Activated T-helper 1 cell treated with anti-CD3 and anti-CD28 coated beads, Interleukin-12 subunit alpha, Interleukin-12 subunit beta, Interleukin-2, Interleukin-4 antibody, amounts not matched to agents 30 ng/mL and 10 ng/mL and 1 ng/mL, durations not matched to agents 14 hours and 24 hours and 36 hours (primary cell): Measurements from ENCODE around the gene CDC6. TPM values are rescaled to one million over a fixed set of nuclear protein-coding genes. Genes with fewer than 3 reads are reported as not detected.

Experiments used
- DNase-seq: peaks from one replicate; pipeline ENCODE4 v3.0.0; 2021; ENCODE audit warnings: low spot score
- H3K27ac Mint-ChIP-seq: one replicate; pipeline ENCODE4 v1.8.0; 2021; ENCODE audit warnings: mild to moderate bottlenecking, mixed read lengths
- H3K27me3 Mint-ChIP-seq: one replicate; pipeline ENCODE4 v1.8.0; 2022; ENCODE audit warnings: mild to moderate bottlenecking, moderate library complexity, mixed read lengths; ENCODE audit not compliant: insufficient read depth
- H3K36me3 Mint-ChIP-seq: one replicate; pipeline ENCODE4 v1.8.0; 2021; ENCODE audit warnings: low read depth, mixed read lengths
- H3K4me1 Mint-ChIP-seq: one replicate; pipeline ENCODE4 v1.8.0; 2021; ENCODE audit warnings: low read depth, mixed read lengths
- H3K4me3 Mint-ChIP-seq: one replicate; pipeline ENCODE4 v1.8.0; 2021; ENCODE audit warnings: mild to moderate bottlenecking, moderate library complexity, mixed read lengths
- H3K9me3 Mint-ChIP-seq: one replicate; pipeline ENCODE4 v1.8.0; 2021; ENCODE audit warnings: mixed read lengths
- intact Hi-C: fragments of 100-400 bp; cut with micrococcal nuclease; formaldehyde crosslinking; loops from one replicate; pipeline ENCODE4 v1.15.1; 2024
- total RNA-seq: library from RNA; stranded (reverse); gene quantifications from 2 replicates; pipeline ENCODE4 v1.2.3, GENCODE V29; 2022

The CDC6 gene
- total RNA-seq, 1 donor from 2014 or later, result 135 TPM

DNA sequence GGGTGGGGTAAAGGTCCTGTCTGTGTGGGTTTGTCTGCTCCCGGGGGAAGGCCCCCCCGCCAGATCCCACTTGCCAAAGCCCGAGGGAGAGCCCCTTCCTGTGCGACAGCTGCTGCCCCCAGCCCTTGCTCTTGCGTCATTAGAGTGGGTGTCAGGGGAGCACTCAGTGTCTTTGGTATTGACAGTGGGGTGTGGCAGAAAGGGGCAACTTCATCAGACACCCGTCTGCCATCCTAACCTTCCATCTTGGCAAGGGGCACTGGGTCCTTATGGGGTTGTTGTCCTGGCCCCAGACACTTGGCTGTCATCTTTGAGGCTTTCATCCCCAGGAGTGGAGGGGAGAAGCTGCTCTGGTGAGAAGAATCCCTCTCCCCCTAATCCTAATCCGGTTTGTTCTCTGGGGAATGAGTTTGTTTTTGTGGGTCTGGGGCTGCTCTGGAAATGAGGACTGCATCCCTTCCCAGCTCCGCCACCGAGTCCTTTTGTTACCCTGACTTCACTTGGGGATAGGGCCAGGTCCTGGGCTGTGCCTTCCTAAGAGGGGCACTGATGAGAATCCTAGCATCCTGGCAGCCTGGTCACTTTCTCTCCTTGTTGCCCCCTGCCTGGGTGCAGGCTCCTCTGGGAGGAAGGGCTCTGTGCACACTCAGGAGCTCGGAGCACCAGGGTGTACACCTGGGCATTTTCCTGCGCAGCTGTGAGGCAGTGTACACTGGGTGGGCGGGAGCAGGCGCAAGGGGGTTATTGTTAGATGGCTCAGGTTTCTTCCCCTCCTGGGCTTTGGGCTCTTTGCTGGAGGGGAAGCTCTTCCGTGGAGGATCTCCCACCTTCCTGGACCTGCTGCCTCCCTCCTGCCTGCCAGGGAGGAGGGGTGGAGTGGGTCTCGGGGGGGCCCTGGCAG is 55.8 kb downstream of the CDC6 start:
- peaks cover 54% of the 10 kb centered on the region for H3K4me1 Mint-ChIP-seq
- no peak for DNase-seq
- peak overlapping the region; percentile 71 for H3K4me3 Mint-ChIP-seq
- peak overlapping the region; percentile 3 for H3K27ac Mint-ChIP-seq
- intact Hi-C loops, result no loop called here
- no peaks in the 10 kb centered on the region for H3K9me3 Mint-ChIP-seq
- H3K27me3 Mint-ChIP-seq, result no peaks in the 10 kb centered on the region
- peaks cover 18% of the 10 kb centered on the region for H3K36me3 Mint-ChIP-seq

DNA sequence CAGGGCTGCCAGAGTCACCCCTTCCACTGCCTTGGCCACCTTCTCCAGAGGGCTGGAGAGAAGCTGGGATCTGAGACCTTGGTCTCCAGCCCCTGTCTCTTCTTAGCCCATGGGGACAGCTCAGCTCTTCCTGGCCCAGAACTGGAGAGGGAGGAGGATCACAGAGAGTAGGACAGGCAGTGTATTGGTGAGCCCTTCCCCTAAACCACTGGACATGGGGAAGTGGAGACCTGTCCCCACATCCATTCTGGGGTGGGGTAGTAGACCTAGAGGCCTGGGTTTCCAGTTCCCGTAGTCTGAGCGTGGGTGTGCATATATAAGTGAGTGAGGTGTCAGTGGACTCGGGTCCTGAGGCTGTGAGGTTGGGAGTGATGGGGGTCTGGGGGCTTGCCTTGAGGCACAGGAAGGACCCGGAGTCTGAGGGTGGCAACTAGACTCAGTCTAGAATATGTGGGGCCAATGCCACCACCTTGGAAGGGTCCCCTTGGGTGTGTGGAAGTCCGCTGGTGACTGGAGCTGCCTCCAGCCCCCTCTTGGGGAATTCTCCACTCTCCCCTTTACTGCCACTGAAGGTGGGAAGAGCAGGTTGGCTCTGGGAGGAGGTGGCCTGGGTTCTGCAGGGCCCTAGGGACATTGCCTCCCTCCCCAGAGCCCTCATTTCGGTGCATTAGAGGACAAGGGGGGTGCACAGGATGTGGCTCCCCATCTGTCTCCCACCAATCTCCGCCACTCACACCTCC is 56.9 kb downstream of the CDC6 start:
- H3K36me3 Mint-ChIP-seq, result peaks cover 24% of the 10 kb centered on the region
- no peaks in the 10 kb centered on the region for H3K27me3 Mint-ChIP-seq
- peak overlapping the region; percentile 24 for H3K4me3 Mint-ChIP-seq
- intact Hi-C loops, result no loop called here
- no peaks in the 10 kb centered on the region for H3K9me3 Mint-ChIP-seq
- peak overlapping the region; percentile 12 for H3K27ac Mint-ChIP-seq
- peaks cover 46% of the 10 kb centered on the region for H3K4me1 Mint-ChIP-seq
- no peak for DNase-seq

DNA sequence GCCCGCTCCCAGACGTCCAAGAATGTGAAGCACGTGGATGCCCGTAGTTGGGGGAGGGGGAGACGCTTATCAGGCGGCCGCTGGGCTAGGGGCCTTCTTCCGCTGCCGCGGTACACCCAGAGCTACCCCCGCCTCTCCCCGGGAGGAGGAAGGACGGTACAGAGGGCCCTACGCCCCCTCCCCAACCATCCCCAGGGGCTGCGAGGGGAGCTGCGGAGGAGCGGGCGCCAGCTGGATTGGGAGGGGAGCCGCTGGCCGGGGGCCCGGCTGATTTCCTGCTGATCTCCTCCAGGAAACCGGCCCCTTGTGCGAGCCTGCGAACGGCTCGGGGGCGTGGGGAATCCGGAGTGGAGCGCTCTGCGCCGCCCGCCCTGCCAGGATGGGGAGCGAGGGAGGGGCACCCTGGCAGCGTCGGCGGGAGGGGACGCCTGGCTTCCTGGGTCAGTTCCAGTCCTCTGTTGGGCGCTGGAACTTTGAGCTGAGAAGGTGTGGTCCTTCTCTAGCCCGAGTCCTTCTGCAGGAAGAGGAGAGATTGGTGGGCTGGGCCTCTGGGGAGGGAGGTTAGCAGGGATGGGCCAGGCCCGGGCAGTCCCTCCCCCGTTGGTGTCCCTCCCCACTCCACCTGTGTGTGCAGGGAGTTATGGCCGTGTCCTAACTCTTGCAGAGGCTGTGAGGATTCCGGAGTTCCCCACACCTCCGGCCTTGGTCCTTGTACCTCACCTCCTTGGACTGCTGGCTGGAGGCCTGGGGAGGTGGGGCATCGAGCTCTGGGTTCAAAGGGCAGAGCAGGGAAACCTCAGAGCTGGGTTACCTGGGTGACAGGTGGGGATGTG is 57.7 kb downstream of the CDC6 start:
- H3K4me3 Mint-ChIP-seq, result peak overlapping the region; percentile 15
- H3K36me3 Mint-ChIP-seq, result peaks cover 19% of the 10 kb centered on the region
- no peaks in the 10 kb centered on the region for H3K27me3 Mint-ChIP-seq
- H3K27ac Mint-ChIP-seq, result peak overlapping the region; percentile 12
- peaks cover 44% of the 10 kb centered on the region for H3K4me1 Mint-ChIP-seq
- H3K9me3 Mint-ChIP-seq, result no peaks in the 10 kb centered on the region
- intact Hi-C loops, result no loop called here
- DNase-seq, result no peak

GRCh38 chr17:40345994-40346764 is 58.5 kb downstream of the CDC6 start:
- intact Hi-C loops, result no loop called here
- H3K9me3 Mint-ChIP-seq, result no peaks in the 10 kb centered on the region
- no peak overlapping the region for H3K4me3 Mint-ChIP-seq
- no peak overlapping the region for H3K27ac Mint-ChIP-seq
- H3K27me3 Mint-ChIP-seq, result no peaks in the 10 kb centered on the region
- H3K36me3 Mint-ChIP-seq, result peaks cover 14% of the 10 kb centered on the region
- no peak for DNase-seq
- H3K4me1 Mint-ChIP-seq, result peaks cover 36% of the 10 kb centered on the region

DNA sequence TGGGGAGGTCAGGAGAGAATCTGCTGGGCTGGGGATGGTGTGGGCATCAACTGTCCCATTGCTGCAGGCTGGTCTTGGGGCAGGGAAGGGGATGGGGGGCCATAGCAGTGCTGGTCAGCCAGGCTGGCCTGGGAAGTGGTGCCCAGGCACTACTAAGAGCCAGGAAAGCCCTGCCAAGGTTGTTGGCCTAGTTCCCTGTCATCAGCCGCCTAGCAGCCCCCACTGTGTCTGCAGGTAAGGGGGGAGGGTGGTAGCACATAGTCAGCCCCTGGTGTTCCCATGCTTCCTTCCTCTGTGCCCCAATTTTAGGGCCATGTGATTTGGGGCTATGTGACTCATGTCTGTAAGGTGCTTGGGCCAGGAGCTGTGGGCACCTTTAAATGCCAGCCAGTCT is 59.1 kb downstream of the CDC6 start:
- Mint-ChIP-seq H3K27ac (no peak overlapping the region), H3K9me3 (no peaks in the 10 kb centered on the region), H3K4me3 (no peak overlapping the region), H3K4me1 (peaks cover 35% of the 10 kb centered on the region), H3K27me3 (no peaks in the 10 kb centered on the region), H3K36me3 (peaks cover 16% of the 10 kb centered on the region)
- intact Hi-C loops, result no loop called here
- DNase-seq, result no peak

GRCh38 chr17:40347319-40348135 is 59.8 kb downstream of the CDC6 start:
- DNase-seq, result no peak
- no peak overlapping the region for H3K27ac Mint-ChIP-seq
- no peak overlapping the region for H3K4me3 Mint-ChIP-seq
- no peaks in the 10 kb centered on the region for H3K9me3 Mint-ChIP-seq
- peaks cover 38% of the 10 kb centered on the region for H3K4me1 Mint-ChIP-seq
- intact Hi-C loops, result no loop called here
- peaks cover 23% of the 10 kb centered on the region for H3K36me3 Mint-ChIP-seq
- no peaks in the 10 kb centered on the region for H3K27me3 Mint-ChIP-seq

- no peak for DNase-seq
- Mint-ChIP-seq H3K27ac (no peak overlapping the region), H3K27me3 (no peaks in the 10 kb centered on the region), H3K4me3 (no peak overlapping the region), H3K9me3 (no peaks in the 10 kb centered on the region), H3K4me1 (peaks cover 38% of the 10 kb centered on the region), H3K36me3 (peaks cover 20% of the 10 kb centered on the region)
- intact Hi-C loops, result no loop called here
Observed at GRCh38 chr17:40348136-40348504, 60.4 kb downstream of the CDC6 start.

DNA sequence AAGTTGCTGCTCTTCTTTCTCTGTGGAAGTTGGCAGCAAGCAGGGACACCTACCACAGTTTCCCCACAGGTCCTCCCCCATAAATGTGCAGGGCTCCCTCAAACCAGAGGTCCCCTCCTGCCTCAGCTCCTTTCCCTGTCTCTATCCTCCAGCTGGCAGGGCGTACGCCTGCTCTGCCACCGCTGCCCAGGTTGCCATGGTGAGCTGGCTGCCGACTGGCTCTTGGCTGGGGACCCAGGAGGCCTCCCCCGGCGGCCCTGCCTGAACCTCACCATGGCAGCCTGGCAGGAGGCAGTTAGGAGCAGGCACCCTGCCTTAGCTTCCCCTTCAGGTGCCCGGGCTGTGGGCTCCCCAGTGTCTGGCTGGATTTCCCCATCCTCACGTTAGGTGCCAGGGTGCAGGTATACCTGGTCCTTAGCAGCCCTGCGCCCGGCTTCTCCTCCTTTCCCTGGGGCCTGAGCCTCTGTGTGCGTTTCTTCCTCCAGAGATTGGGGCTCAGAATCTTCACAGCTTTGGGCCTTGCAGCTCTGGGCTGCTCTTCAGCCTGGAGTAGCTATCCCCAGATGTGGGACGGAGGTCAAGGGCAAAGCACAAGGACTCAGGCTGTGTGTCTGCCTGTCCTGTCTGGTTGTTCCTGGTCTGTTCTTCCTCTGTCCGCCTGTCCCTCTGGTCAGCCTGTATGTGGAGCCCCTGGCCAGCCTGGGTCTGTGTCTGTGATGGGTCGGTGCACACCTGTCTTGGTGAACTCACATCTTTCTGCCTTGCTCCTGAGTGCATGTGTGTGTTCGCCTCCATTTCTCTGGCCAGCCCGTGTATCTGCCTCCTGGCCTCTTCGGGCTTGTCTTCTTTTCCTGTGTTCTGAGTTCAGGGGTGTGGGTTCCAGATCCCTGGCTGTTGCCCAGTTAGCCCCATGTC is 61.1 kb downstream of the CDC6 start:
- no peak for DNase-seq
- Mint-ChIP-seq H3K27ac (peak overlapping the region; percentile 27), H3K9me3 (no peaks in the 10 kb centered on the region), H3K4me1 (peaks cover 32% of the 10 kb centered on the region), H3K4me3 (no peak overlapping the region), H3K36me3 (peaks cover 19% of the 10 kb centered on the region), H3K27me3 (no peaks in the 10 kb centered on the region)
- intact Hi-C loops, result no loop called here

GRCh38 chr17:40349477-40349894 is 61.8 kb downstream of the CDC6 start:
- H3K36me3 Mint-ChIP-seq, result peaks cover 19% of the 10 kb centered on the region
- no peak overlapping the region for H3K4me3 Mint-ChIP-seq
- no peaks in the 10 kb centered on the region for H3K27me3 Mint-ChIP-seq
- intact Hi-C loops, result no loop called here
- peak overlapping the region; percentile 27 for H3K27ac Mint-ChIP-seq
- DNase-seq, result no peak
- peaks cover 26% of the 10 kb centered on the region for H3K4me1 Mint-ChIP-seq
- no peaks in the 10 kb centered on the region for H3K9me3 Mint-ChIP-seq

- DNase-seq, result no peak
- no peak overlapping the region for H3K27ac Mint-ChIP-seq
- H3K27me3 Mint-ChIP-seq, result no peaks in the 10 kb centered on the region
- peaks cover 21% of the 10 kb centered on the region for H3K4me1 Mint-ChIP-seq
- H3K36me3 Mint-ChIP-seq, result peaks cover 19% of the 10 kb centered on the region
- intact Hi-C loops, result no loop called here
- no peaks in the 10 kb centered on the region for H3K9me3 Mint-ChIP-seq
- no peak overlapping the region for H3K4me3 Mint-ChIP-seq
Observed at GRCh38 chr17:40349895-40350688, 62.4 kb downstream of the CDC6 start.
